ENCODE measurements around the gene GALT. TPM values are rescaled to one million over a fixed set of nuclear protein-coding genes. Genes with fewer than 3 reads are reported as not detected.

The GALT gene
- total and polyA plus RNA-seq, 2 of the 13 experiments (the other 11 are each of a cell fraction or from before 2014, with no cell fraction given) = 40.4 to 46.3 TPM

DNA sequence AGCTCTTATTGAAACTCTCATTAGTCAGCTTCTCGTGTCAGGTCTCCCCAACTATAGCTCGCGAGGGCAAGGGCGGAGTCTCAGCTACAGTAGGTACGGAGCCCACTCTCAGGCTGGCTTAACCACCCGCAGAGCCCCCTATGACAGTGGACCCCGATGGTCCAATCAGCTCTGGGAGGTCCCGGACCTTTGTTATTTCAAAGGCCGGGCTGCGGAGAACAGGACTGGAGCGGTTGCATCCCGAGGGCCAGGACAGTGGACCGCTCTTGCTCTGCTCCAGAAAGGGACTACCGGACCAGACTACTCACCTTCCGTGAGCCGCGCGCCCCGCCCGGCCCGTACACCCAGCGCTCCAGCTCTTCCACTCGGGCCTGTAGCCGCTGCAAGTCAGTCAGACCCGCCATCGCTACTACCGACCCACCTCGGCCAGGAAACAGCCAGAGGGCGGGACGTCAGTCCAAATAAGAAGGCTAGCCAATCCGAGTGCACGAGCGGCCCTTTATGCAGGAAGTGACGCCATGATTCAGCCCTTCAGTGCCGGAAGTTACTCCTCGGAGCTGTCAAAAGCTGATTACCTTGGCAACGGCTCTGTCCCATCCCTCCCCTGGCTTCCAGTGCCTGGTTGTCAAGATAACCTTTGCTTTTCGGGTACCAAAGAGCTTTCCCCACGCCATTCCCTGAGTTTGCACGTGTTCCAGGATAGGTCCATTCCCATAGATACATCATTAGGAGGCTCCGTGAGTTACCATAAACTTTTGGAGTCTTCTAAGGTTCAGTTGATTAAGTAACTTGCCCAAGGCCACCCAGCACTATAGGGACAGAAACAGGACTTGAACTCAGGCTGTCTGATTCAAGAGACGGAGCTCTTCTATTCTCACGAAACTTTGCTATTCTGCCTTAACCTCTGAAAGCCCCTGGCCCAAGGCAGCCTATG lies 26.1 kb upstream of the GALT start, which contains the start of gene DCTN3 (continued):
- TF ChIP-seq, protein P1, sequence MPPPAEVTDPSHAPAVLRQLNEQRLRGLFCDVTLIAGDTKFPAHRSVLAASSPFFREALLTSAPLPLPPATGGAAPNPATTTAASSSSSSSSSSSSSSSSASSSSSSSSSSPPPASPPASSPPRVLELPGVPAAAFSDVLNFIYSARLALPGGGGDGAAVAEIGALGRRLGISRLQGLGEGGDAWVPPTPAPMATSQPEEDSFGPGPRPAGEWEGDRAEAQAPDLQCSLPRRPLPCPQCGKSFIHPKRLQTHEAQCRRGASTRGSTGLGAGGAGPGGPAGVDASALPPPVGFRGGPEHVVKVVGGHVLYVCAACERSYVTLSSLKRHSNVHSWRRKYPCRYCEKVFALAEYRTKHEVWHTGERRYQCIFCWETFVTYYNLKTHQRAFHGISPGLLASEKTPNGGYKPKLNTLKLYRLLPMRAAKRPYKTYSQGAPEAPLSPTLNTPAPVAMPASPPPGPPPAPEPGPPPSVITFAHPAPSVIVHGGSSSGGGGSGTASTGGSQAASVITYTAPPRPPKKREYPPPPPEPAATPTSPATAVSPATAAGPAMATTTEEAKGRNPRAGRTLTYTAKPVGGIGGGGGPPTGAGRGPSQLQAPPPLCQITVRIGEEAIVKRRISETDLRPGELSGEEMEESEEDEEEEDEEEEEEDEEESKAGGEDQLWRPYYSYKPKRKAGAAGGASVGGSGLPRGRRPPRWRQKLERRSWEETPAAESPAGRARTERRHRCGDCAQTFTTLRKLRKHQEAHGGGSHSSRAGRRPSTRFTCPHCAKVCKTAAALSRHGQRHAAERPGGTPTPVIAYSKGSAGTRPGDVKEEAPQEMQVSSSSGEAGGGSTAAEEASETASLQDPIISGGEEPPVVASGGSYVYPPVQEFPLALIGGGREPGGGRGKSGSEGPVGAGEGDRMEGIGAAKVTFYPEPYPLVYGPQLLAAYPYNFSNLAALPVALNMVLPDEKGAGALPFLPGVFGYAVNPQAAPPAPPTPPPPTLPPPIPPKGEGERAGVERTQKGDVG (CRISPR knock-in tag; IDR thresholded peaks at IDR 0.05; ENCODE audit: borderline replicate concordance) = no peak
- TF ChIP-seq NFYC (CRISPR knock-in tag; IDR thresholded peaks at IDR 0.05) = peak; percentile 88
- peak; percentile 50; the same call in 1 of the 2 replicates for TF ChIP-seq POLR2AphosphoS5 (IDR thresholded peaks at IDR 0.05; ENCODE audit: low read depth, low read length)
- no peak for TF ChIP-seq CBFB (CRISPR knock-in tag; IDR thresholded peaks at IDR 0.05)
- TF ChIP-seq, protein P2, sequence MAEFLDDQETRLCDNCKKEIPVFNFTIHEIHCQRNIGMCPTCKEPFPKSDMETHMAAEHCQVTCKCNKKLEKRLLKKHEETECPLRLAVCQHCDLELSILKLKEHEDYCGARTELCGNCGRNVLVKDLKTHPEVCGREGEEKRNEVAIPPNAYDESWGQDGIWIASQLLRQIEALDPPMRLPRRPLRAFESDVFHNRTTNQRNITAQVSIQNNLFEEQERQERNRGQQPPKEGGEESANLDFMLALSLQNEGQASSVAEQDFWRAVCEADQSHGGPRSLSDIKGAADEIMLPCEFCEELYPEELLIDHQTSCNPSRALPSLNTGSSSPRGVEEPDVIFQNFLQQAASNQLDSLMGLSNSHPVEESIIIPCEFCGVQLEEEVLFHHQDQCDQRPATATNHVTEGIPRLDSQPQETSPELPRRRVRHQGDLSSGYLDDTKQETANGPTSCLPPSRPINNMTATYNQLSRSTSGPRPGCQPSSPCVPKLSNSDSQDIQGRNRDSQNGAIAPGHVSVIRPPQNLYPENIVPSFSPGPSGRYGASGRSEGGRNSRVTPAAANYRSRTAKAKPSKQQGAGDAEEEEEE (CRISPR knock-in tag; IDR thresholded peaks at IDR 0.05; ENCODE audit: borderline replicate concordance) = no peak
- no peak for TF ChIP-seq CHD4 (IDR thresholded peaks at IDR 0.05; ENCODE audit: borderline replicate concordance, low read length)
- peak; percentile 68; the same call in 1 of the 2 replicates for TF ChIP-seq FOXK1 (CRISPR knock-in tag; IDR thresholded peaks at IDR 0.05; ENCODE audit: borderline replicate concordance, low read depth)
- peak; percentile 87 for TF ChIP-seq CREB1 (IDR thresholded peaks at IDR 0.05)
- peak; percentile 97 for TF ChIP-seq CREB1 (CRISPR knock-in tag; IDR thresholded peaks at IDR 0.05)
- TF ChIP-seq, protein P3, sequence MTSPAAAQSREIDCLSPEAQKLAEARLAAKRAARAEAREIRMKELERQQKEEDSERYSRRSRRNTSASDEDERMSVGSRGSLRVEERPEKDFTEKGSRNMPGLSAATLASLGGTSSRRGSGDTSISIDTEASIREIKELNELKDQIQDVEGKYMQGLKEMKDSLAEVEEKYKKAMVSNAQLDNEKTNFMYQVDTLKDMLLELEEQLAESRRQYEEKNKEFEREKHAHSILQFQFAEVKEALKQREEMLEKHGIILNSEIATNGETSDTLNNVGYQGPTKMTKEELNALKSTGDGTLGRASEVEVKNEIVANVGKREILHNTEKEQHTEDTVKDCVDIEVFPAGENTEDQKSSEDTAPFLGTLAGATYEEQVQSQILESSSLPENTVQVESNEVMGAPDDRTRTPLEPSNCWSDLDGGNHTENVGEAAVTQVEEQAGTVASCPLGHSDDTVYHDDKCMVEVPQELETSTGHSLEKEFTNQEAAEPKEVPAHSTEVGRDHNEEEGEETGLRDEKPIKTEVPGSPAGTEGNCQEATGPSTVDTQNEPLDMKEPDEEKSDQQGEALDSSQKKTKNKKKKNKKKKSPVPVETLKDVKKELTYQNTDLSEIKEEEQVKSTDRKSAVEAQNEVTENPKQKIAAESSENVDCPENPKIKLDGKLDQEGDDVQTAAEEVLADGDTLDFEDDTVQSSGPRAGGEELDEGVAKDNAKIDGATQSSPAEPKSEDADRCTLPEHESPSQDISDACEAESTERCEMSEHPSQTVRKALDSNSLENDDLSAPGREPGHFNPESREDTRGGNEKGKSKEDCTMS (CRISPR knock-in tag; conservative IDR thresholded peaks at IDR 0.05) = no peak
- TF ChIP-seq ZC3H4 (CRISPR knock-in tag; IDR thresholded peaks at IDR 0.05; ENCODE audit: borderline replicate concordance) = no peak
- TF ChIP-seq SKI (IDR thresholded peaks at IDR 0.05; ENCODE audit: partially characterized antibody) = no peak
- no peak for TF ChIP-seq RBAK (CRISPR knock-in tag; IDR thresholded peaks at IDR 0.05)
- no peak for TF ChIP-seq ZKSCAN8 (CRISPR knock-in tag; IDR thresholded peaks at IDR 0.05; ENCODE audit: borderline replicate concordance)
- TF ChIP-seq, protein P4, sequence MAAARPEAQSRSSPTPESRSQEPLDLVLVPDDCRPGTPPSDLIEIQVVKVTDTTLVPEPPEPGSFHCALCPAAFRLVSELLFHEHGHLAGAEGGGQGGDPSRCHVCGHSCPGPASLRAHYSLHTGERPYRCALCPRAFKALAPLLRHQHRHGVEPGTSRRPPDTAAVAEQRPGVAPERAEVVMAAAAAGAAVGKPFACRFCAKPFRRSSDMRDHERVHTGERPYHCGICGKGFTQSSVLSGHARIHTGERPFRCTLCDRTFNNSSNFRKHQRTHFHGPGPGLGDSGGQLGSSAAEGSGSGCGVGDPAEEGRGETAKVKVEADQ (CRISPR knock-in tag; IDR thresholded peaks at IDR 0.05; ENCODE audit: borderline replicate concordance) = no peak
- no peak for TF ChIP-seq ATAD3A (CRISPR knock-in tag; IDR thresholded peaks at IDR 0.05)
- TF ChIP-seq PRMT3 (CRISPR knock-in tag; IDR thresholded peaks at IDR 0.05; ENCODE audit: borderline replicate concordance, low read depth) = no peak
- TF ChIP-seq, protein P5, sequence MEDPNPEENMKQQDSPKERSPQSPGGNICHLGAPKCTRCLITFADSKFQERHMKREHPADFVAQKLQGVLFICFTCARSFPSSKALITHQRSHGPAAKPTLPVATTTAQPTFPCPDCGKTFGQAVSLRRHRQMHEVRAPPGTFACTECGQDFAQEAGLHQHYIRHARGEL (CRISPR knock-in tag; IDR thresholded peaks at IDR 0.05) = no peak
- no peak for TF ChIP-seq ZNF672 (CRISPR knock-in tag; IDR thresholded peaks at IDR 0.05)
- TF ChIP-seq ELF3 (CRISPR knock-in tag; IDR thresholded peaks at IDR 0.05) = no peak
- TF ChIP-seq IRF2 (CRISPR knock-in tag; IDR thresholded peaks at IDR 0.05) = no peak

Measured in HepG2 (cell line).